ENCODE results near the gene FOXS1.

FOXS1 gene

DNA sequence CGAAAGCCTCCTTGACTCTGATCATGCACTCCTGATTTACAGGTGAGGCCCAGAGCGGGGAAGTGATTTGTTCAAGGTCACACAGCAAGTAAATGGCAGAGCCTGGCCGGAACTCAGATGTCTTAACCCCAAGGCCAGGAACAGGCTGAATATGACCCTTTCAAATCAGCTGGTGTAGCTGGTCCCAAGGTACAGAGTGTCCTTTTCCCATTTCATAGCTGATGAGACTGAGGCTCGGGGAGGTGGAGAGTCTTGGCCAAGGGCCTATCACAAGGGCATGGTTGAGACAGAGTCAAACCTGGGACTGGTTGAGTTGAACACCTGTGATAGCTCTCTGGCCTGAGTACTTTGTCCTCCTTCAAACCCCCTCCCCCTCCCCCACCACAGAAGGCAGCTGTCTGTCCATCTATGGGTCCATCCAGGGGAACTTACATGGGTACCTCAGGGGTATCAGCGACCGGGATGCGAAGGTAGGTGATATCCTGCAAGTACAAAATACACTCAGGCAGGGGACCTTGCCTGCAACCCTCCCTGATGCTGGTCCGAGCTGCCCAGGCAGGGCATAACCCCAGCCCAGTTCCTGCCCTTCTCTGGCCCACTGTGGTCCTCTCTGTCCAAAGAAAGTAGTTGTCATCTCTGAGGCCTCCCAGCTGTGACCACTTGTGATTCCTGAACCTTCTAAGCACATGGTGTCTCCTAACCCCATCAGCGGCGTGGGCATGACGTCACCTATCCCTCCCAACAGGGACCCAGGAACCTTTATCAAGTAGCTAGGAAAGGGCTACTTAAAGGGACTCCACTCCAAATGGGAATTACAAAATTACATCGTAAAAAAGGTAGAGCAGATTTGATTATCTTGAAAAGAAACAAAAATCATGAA lies 19.4 kb upstream of the FOXS1 start:
- no peak overlapping the region for H3K4me3 Mint-ChIP-seq

GRCh38 chr20:31863296-31864085 lies 18.1 kb upstream of the FOXS1 start:
- Mint-ChIP-seq H3K36me3 (ENCODE audit: low read depth) (no peaks in the 10 kb centered on the region), H3K9me3 (no peaks in the 10 kb centered on the region), H3K27me3 (peaks cover 17% of the 10 kb centered on the region), H3K4me1 (ENCODE audit: low read depth) (peaks cover 3% of the 10 kb centered on the region), H3K27ac (no peak overlapping the region), H3K4me3 (no peak overlapping the region)

More for the DNA sequence above, 19.4 kb upstream of the FOXS1 start:
- H3K27me3 Mint-ChIP-seq: peaks cover 20% of the 10 kb centered on the region
- no peak overlapping the region for H3K27ac Mint-ChIP-seq
- H3K9me3 Mint-ChIP-seq: no peaks in the 10 kb centered on the region
- H3K36me3 Mint-ChIP-seq (ENCODE audit: low read depth): no peaks in the 10 kb centered on the region
- H3K4me1 Mint-ChIP-seq (ENCODE audit: low read depth): peaks cover 10% of the 10 kb centered on the region

- no peaks in the 10 kb centered on the region for H3K36me3 Mint-ChIP-seq (ENCODE audit: low read depth)
- H3K27me3 Mint-ChIP-seq: peaks cover 17% of the 10 kb centered on the region
- H3K9me3 Mint-ChIP-seq: no peaks in the 10 kb centered on the region
- peak overlapping the region; percentile 5 for H3K4me3 Mint-ChIP-seq
- peaks cover 3% of the 10 kb centered on the region for H3K4me1 Mint-ChIP-seq (ENCODE audit: low read depth)
- H3K27ac Mint-ChIP-seq: no peak overlapping the region
Observed at GRCh38 chr20:31862506-31862905, 17.1 kb upstream of the FOXS1 start.

DNA sequence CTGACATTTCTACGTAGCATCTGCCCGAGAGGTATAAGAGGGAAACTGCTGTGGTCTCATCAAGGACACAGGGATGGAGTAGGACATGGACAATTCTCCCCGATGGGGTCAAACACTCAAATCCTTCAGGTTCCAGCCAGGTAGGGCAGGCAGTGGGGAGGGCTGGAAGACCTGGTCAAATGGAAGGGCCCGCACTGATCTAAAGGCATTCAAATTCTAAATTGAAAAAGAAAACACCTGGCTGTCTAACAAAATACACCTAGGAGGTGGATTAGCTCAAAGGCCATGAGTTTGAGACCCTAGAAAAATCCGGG lies 16.7 kb upstream of the FOXS1 start:
- Mint-ChIP-seq H3K4me1 (ENCODE audit: low read depth) (peaks cover 3% of the 10 kb centered on the region), H3K9me3 (no peaks in the 10 kb centered on the region), H3K4me3 (peak overlapping the region; percentile 5), H3K27me3 (peaks cover 17% of the 10 kb centered on the region), H3K27ac (no peak overlapping the region), H3K36me3 (ENCODE audit: low read depth) (no peaks in the 10 kb centered on the region)

GRCh38 chr20:31861385-31862156 lies 16.2 kb upstream of the FOXS1 start:
- Mint-ChIP-seq H3K4me1 (ENCODE audit: low read depth) (peaks cover 3% of the 10 kb centered on the region), H3K9me3 (no peaks in the 10 kb centered on the region), H3K4me3 (peak overlapping the region; percentile 5), H3K27me3 (peaks cover 17% of the 10 kb centered on the region), H3K36me3 (ENCODE audit: low read depth) (no peaks in the 10 kb centered on the region), H3K27ac (no peak overlapping the region)

DNA sequence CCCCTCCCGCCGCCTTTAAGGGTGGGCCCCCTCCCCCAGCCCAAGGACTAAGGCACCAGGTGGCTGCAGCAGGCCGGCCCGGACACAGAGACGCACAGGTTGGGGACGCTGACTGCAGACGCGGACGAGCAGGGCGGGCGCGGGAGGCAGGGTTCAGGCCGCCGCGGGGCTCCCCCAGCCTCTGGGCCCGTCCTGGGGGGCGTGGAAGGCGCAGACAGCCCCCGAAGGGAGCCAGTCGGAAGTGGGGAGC lies 15.7 kb upstream of the FOXS1 start:
- Mint-ChIP-seq H3K27me3 (peaks cover 17% of the 10 kb centered on the region), H3K27ac (no peak overlapping the region), H3K9me3 (no peaks in the 10 kb centered on the region), H3K36me3 (ENCODE audit: low read depth) (no peaks in the 10 kb centered on the region), H3K4me3 (no peak overlapping the region), H3K4me1 (ENCODE audit: low read depth) (peaks cover 3% of the 10 kb centered on the region)

DNA sequence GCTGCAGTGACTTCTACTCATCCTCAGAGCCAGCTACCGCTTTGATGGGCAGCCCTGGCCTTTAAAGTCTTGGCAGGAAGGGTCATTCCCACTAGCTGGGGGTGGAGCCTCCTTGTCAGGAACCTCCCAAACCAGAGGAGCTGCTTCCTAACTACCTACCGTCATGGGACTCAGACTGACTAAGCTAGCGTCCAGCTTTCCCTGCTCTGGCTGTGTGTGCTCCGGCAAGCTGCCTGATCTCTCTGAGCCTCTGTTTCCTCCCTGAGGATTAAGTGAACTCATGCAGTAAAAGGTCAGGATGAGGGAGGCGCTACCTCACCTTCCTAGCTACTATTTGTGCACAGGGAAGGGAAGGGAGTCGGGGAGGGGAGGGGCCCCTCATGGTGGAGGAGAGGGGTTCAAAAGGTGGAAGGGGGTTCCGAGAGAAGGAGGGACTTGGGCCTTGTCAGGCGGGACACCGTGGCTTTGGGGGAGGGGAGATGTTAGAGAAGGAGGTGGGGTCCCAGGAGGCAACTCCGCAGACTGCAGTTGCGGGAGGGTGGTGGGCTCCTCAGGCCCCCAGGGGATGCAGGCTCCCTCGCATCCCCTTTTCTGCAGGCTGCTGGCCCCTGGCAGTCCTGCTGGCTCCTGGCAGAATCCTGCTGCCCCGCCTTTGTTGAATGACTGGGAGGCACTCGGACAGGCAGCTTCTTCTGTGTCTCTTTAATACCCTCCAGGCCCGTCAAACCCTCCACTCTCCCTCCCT lies 15.2 kb upstream of the FOXS1 start:
- Mint-ChIP-seq H3K4me3 (no peak overlapping the region), H3K9me3 (no peaks in the 10 kb centered on the region), H3K27ac (no peak overlapping the region), H3K27me3 (peaks cover 17% of the 10 kb centered on the region), H3K36me3 (ENCODE audit: low read depth) (no peaks in the 10 kb centered on the region), H3K4me1 (ENCODE audit: low read depth) (peaks cover 3% of the 10 kb centered on the region)

- no peaks in the 10 kb centered on the region for H3K9me3 Mint-ChIP-seq
- H3K27me3 Mint-ChIP-seq: peaks cover 17% of the 10 kb centered on the region
Observed at GRCh38 chr20:31859998-31860380, 14.6 kb upstream of the FOXS1 start.

DNA sequence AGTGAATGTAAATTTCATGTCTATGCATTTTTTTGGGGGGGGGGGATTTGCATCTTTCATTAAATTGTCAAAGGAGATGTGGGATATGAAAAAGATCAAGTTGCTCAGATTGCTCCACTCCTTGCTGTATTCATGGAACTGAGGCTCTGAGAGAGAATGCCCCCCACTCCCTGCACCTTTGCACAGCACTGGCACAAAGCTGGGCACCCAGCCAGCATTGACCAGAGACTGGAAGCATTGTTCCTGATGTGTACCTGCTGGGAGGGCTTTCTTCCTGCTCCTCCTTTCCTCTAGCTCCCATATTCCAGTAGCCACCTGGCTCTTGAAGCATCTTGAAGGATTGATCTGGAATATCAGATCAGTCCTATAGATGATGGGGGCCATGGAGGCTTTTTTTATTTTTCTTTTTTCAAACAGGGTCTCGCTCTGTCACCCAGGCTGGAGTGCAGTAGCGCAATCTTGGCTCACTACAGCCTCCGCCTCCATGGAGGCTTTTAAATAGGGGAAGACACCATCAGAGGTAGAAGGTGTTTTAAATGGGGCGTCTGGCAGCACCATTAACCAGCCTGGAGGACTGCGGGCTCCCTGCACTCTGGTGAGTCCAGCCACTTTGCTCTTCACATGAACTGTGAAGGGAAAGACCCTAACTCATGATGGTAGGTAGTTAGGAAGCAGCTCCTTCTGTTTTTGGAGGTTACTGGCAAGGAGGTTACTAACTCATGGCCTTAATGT lies 14.0 kb upstream of the FOXS1 start:
- Mint-ChIP-seq H3K9me3 (no peaks in the 10 kb centered on the region), H3K4me1 (ENCODE audit: low read depth) (peaks cover 3% of the 10 kb centered on the region), H3K36me3 (ENCODE audit: low read depth) (no peaks in the 10 kb centered on the region), H3K27me3 (peaks cover 17% of the 10 kb centered on the region), H3K4me3 (no peak overlapping the region), H3K27ac (no peak overlapping the region)

More at GRCh38 chr20:31859998-31860380, 14.6 kb upstream of the FOXS1 start:
- Mint-ChIP-seq H3K4me1 (ENCODE audit: low read depth) (peaks cover 3% of the 10 kb centered on the region), H3K4me3 (no peak overlapping the region), H3K36me3 (ENCODE audit: low read depth) (no peaks in the 10 kb centered on the region), H3K27ac (no peak overlapping the region)

DNA sequence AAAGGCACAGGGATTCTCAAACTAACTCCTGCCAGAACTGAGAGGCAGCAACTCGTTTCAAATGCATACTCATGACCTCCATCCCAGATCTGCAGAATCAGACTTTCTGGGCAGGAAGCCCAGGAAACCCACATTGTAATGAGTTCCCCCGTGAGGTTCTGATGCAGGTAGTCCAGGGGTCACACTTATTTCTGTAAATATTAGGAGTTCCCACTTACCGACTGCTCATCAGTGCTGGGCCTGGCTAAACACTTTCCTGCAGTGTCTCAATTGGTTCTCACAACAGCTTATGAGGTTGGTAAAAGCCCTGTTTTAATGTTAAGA lies 13.3 kb upstream of the FOXS1 start:
- Mint-ChIP-seq H3K9me3 (no peaks in the 10 kb centered on the region), H3K27me3 (peaks cover 17% of the 10 kb centered on the region), H3K27ac (no peak overlapping the region), H3K4me1 (ENCODE audit: low read depth) (peaks cover 3% of the 10 kb centered on the region), H3K36me3 (ENCODE audit: low read depth) (no peaks in the 10 kb centered on the region), H3K4me3 (no peak overlapping the region)

GRCh38 chr20:31857861-31858759 lies 12.7 kb upstream of the FOXS1 start:
- Mint-ChIP-seq H3K27ac (no peak overlapping the region), H3K4me3 (no peak overlapping the region), H3K4me1 (ENCODE audit: low read depth) (peaks cover 3% of the 10 kb centered on the region), H3K27me3 (peaks cover 17% of the 10 kb centered on the region), H3K9me3 (no peaks in the 10 kb centered on the region), H3K36me3 (ENCODE audit: low read depth) (no peaks in the 10 kb centered on the region)

DNA sequence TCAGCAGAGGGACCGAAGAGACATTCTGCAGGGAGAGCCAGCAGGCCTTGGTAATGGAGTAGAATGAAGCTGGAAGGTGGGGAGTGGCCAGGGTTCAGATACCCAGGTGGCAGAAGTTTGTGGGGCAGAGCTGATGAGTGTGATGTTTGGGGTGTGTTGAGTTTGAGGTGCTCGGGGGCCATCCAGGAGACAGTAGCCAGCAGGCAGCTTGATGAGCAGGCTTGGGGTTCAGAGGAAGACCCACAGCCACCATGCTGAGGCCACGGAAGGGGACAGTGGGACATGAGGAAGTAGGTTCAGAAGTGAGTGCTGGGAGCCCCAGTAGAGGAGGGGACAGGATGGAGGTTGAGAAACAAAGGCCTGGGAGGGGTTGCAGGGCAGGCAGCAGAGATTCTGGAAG lies 11.1 kb upstream of the FOXS1 start:
- Mint-ChIP-seq H3K36me3 (ENCODE audit: low read depth) (no peaks in the 10 kb centered on the region), H3K4me1 (ENCODE audit: low read depth) (no peaks in the 10 kb centered on the region), H3K27ac (no peak overlapping the region), H3K4me3 (no peak overlapping the region), H3K9me3 (no peaks in the 10 kb centered on the region), H3K27me3 (peaks cover 17% of the 10 kb centered on the region)

GRCh38 chr20:31853481-31853880 lies 8.1 kb upstream of the FOXS1 start:
- no peak overlapping the region for H3K4me3 Mint-ChIP-seq
- no peak overlapping the region for H3K27ac Mint-ChIP-seq
- H3K36me3 Mint-ChIP-seq (ENCODE audit: low read depth): no peaks in the 10 kb centered on the region
- peaks cover 8% of the 10 kb centered on the region for H3K27me3 Mint-ChIP-seq
- H3K4me1 Mint-ChIP-seq (ENCODE audit: low read depth): no peaks in the 10 kb centered on the region
- H3K9me3 Mint-ChIP-seq: no peaks in the 10 kb centered on the region

Measured in stimulated activated naive CD8-positive, alpha-beta T cell treated with anti-CD3 and anti-CD28 coated beads, Interleukin-15, Interleukin-2, amounts not matched to agents 100 ng/mL and 50 ng/mL, for 24 hours (primary cell).